ENCODE results near the gene SH3PXD2B. TPM values are rescaled to one million over a fixed set of nuclear protein-coding genes. Genes with fewer than 3 reads are reported as not detected.

Gene SH3PXD2B
- total RNA-seq, 2 experiments from 2014 or later: 0.60 to 0.95 TPM

DNA sequence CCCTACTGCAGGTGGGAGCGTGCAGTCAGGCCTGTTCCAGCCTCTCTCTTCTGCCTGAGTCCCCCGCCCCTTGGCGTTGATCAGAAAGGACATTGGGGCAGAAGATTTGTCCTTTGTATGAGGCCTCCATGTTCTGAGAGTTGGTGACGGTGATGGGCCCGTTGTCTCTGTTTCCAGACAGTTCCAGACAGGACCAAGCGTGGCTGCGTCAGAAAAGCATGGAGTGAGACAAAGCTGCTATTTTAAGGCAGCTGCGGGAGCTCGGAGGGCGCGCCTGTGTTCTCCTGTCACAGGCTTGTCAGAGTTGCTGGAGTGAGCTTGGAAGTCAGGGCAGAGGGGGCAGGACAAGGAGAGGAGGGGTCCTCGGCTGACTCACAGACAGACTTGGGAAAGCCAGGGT is 32.1 kb upstream of the SH3PXD2B start:
- no peaks in the 10 kb centered on the region for H3K27me3 ChIP-seq (ENCODE audit: control insufficient read depth in 1 of 2, insufficient read depth in 2 of 2, low read length in 2 of 2)
- H3K4me3 ChIP-seq (ENCODE audit: low read length): no peak overlapping the region
- Mint-ChIP-seq H3K36me3 (ENCODE audit: low read depth) (no peaks in the 10 kb centered on the region), H3K4me3 (no peak overlapping the region), H3K4me1 (ENCODE audit: low read depth) (no peaks in the 10 kb centered on the region), H3K9me3 (no peaks in the 10 kb centered on the region), H3K27me3 (peaks cover under 1% of the 10 kb centered on the region), H3K27ac (no peak overlapping the region)
- H3K36me3 ChIP-seq (ENCODE audit: insufficient read depth, low read length): no peaks in the 10 kb centered on the region
- H3K27ac ChIP-seq (ENCODE audit: low read depth in 1 of 2, low read length in 2 of 2): no peak overlapping the region
- CTCF ChIA-PET: no interaction called here
- POLR2A ChIA-PET: no interaction called here
- intact Hi-C loops (cut with DNase I, micrococcal nuclease): no loop called here
- ATAC-seq (ENCODE audit: poor library complexity) (no peak), DNase-seq (no peak)
- TF ChIP-seq, protein P1, sequence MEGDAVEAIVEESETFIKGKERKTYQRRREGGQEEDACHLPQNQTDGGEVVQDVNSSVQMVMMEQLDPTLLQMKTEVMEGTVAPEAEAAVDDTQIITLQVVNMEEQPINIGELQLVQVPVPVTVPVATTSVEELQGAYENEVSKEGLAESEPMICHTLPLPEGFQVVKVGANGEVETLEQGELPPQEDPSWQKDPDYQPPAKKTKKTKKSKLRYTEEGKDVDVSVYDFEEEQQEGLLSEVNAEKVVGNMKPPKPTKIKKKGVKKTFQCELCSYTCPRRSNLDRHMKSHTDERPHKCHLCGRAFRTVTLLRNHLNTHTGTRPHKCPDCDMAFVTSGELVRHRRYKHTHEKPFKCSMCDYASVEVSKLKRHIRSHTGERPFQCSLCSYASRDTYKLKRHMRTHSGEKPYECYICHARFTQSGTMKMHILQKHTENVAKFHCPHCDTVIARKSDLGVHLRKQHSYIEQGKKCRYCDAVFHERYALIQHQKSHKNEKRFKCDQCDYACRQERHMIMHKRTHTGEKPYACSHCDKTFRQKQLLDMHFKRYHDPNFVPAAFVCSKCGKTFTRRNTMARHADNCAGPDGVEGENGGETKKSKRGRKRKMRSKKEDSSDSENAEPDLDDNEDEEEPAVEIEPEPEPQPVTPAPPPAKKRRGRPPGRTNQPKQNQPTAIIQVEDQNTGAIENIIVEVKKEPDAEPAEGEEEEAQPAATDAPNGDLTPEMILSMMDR (IDR thresholded peaks at IDR 0.05): no peak
- peaks cover 0 to 12% of the 10 kb centered on the region in 2 experiments for H3K9me3 ChIP-seq (ENCODE audit: control insufficient read depth in 1 of 2, insufficient read depth in 1 of 2, low read length in 2 of 2)
- no peaks in the 10 kb centered on the region for H3K4me1 ChIP-seq (ENCODE audit: insufficient read depth, low read length)

DNA sequence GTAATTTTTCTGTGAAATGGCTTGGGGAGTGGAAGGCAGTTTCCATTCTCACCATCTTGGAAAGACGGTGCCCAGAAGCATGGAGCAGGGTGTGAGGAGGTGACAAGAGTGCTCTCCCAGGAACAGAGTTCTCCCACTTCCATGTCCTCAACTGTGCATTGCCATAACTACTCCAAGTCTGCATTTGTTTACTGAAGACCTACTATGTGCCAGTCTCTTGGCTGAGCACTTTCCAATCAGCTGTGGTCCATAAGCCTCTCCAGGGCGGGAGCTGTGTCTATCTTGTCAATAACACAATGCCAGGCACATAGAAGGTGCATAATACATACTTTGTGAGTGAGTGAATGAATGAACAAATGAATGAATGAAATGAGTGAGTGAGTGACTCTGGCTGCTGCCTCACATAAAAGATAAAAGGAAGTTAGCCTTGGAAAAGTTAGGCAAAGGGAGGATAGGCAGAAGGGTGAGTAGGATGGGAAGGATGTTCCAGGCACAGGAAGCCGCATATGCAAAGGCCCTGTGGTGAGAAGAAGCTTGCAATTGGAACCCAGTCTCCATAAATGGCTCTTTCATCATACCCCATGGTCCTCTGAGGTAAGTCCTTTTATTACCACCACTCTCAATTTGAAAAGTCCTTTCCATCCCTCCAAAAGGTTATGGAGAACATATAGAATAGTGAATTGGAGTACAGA is 31.3 kb upstream of the SH3PXD2B start:
- Histone ChIP-seq H3K36me3 (ENCODE audit: insufficient read depth, low read length) (no peaks in the 10 kb centered on the region), H3K27ac (ENCODE audit: low read depth in 1 of 2, low read length in 2 of 2) (no peak overlapping the region), H3K9me3 (ENCODE audit: control insufficient read depth in 1 of 2, insufficient read depth in 1 of 2, low read length in 2 of 2) (peaks cover 0 to 12% of the 10 kb centered on the region in 2 experiments), H3K4me1 (ENCODE audit: insufficient read depth, low read length) (no peaks in the 10 kb centered on the region), H3K27me3 (ENCODE audit: control insufficient read depth in 1 of 2, insufficient read depth in 2 of 2, low read length in 2 of 2) (no peaks in the 10 kb centered on the region), H3K4me3 (ENCODE audit: low read length) (no peak overlapping the region)
- Mint-ChIP-seq H3K27ac (no peak overlapping the region), H3K9me3 (no peaks in the 10 kb centered on the region), H3K27me3 (no peaks in the 10 kb centered on the region), H3K4me1 (ENCODE audit: low read depth) (no peaks in the 10 kb centered on the region), H3K36me3 (ENCODE audit: low read depth) (no peaks in the 10 kb centered on the region), H3K4me3 (no peak overlapping the region)
- CTCF ChIA-PET: no interaction called here
- POLR2A ChIA-PET: no interaction called here
- intact Hi-C loops (cut with DNase I, micrococcal nuclease): no loop called here
- no peak for ATAC-seq (ENCODE audit: poor library complexity)
- TF ChIP-seq, protein P1 (IDR thresholded peaks at IDR 0.05): no peak
- DNase-seq: no peak

DNA sequence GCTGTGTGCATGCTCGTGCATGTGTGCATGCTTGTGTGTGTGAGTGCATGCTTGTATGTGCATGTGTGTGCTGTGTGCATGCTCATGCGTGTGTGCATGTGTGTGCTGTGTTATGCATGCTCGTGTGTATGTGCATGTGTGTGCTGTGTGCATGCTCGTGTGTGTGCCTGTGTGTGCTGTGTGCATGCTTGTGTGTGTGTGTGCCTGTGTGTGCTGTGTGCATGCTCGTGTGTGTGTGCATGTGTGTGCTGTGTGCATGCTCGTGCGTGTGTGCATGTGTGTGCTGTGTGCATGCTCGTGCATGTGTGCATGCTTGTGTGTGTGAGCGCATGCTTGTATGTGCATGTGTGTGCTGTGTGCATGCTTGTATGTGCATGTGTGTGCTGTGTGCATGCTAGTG is 30.3 kb upstream of the SH3PXD2B start:
- Mint-ChIP-seq H3K9me3 (no peaks in the 10 kb centered on the region), H3K4me1 (ENCODE audit: low read depth) (no peaks in the 10 kb centered on the region), H3K27me3 (no peaks in the 10 kb centered on the region), H3K27ac (no peak overlapping the region), H3K4me3 (no peak overlapping the region), H3K36me3 (ENCODE audit: low read depth) (no peaks in the 10 kb centered on the region)
- Histone ChIP-seq H3K27me3 (ENCODE audit: control insufficient read depth in 1 of 2, insufficient read depth in 2 of 2, low read length in 2 of 2) (no peaks in the 10 kb centered on the region), H3K36me3 (ENCODE audit: insufficient read depth, low read length) (no peaks in the 10 kb centered on the region), H3K4me3 (ENCODE audit: low read length) (no peak overlapping the region), H3K27ac (ENCODE audit: low read depth in 1 of 2, low read length in 2 of 2) (no peak overlapping the region), H3K9me3 (ENCODE audit: control insufficient read depth in 1 of 2, insufficient read depth in 1 of 2, low read length in 2 of 2) (peaks cover 0 to 12% of the 10 kb centered on the region in 2 experiments), H3K4me1 (ENCODE audit: insufficient read depth, low read length) (no peaks in the 10 kb centered on the region)
- ATAC-seq (ENCODE audit: poor library complexity): no peak
- POLR2A ChIA-PET: no interaction called here
- intact Hi-C loops (cut with DNase I, micrococcal nuclease): no loop called here
- CTCF ChIA-PET: no interaction called here
- TF ChIP-seq, protein P1 (IDR thresholded peaks at IDR 0.05): no peak
- no peak for DNase-seq

Data from CD4-positive, alpha-beta T cell (primary cell).